Measurements from ENCODE around the gene SRCIN1. TPM values are rescaled to one million over a fixed set of nuclear protein-coding genes. Genes with fewer than 3 reads are reported as not detected.
"Not testable (repeated sequence)": the region's sequence is repeated elsewhere in the genome, so short reads cannot be mapped to it uniquely, and the experiment has no call there.

Gene SRCIN1, protein sequence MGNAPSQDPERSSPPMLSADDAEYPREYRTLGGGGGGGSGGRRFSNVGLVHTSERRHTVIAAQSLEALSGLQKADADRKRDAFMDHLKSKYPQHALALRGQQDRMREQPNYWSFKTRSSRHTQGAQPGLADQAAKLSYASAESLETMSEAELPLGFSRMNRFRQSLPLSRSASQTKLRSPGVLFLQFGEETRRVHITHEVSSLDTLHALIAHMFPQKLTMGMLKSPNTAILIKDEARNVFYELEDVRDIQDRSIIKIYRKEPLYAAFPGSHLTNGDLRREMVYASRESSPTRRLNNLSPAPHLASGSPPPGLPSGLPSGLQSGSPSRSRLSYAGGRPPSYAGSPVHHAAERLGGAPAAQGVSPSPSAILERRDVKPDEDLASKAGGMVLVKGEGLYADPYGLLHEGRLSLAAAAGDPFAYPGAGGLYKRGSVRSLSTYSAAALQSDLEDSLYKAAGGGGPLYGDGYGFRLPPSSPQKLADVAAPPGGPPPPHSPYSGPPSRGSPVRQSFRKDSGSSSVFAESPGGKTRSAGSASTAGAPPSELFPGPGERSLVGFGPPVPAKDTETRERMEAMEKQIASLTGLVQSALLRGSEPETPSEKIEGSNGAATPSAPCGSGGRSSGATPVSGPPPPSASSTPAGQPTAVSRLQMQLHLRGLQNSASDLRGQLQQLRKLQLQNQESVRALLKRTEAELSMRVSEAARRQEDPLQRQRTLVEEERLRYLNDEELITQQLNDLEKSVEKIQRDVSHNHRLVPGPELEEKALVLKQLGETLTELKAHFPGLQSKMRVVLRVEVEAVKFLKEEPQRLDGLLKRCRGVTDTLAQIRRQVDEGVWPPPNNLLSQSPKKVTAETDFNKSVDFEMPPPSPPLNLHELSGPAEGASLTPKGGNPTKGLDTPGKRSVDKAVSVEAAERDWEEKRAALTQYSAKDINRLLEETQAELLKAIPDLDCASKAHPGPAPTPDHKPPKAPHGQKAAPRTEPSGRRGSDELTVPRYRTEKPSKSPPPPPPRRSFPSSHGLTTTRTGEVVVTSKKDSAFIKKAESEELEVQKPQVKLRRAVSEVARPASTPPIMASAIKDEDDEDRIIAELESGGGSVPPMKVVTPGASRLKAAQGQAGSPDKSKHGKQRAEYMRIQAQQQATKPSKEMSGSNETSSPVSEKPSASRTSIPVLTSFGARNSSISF
- 0.08 TPM in 1 of 2 replicates, not detected in the other for total RNA-seq (2014; rRNA removed; shearing (Covaris generic))
- polyA plus RNA-seq (2015; cell fraction: cytosol; rRNA removed), result 0.06 and 0.21 TPM in 2 replicates
- 0.38 and 1.5 TPM in 2 replicates for polyA plus RNA-seq (2015; cell fraction: nucleus; rRNA removed)

DNA sequence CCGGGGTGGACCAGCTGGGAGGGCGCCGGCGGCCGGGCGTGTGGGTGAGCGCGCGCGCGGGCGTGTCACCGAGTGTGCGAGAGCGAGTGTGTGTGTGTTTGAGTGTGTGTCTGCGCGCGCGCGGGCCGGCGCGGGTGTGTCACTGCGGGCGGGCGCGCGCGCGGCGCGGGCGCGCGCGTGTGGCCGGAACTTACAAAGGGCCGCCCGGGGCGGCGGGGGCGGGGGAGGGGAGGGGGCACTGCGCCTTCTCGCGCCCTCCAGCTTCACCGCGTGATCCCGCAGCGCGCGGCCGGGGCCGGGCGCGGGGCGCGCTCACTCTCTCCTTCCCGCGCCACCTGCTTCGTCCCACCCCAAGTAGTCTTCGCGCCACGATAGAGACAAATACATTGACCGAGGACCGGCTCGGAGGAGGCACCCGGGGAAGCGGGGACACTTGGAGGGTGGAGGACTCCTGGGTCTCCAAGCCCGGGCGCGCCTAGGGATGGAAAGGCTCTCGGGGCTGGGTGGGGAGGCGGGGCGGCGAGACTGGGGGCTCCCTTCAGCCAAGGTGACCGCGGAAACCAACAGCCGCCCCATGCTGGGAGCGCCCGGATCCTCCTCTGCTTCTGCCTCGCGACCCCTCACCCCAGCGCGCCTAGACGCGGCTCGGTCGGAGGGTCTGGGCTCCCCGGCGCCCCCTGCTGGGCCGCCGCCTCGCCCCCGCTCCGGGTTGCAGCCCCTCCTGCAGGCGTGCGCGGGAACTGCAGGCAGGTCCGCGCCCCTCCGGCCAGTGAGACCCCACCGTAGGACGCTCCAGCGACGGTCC lies at the start of gene SRCIN1:
TSS of gene SRCIN1 (minus strand) at position 112 of the 805 bp plus-strand sequence. CDS start 247 bp downstream, outside the sequence.
- peak; percentile 41 for DNase-seq (ENCODE audit: low read depth)

DNA sequence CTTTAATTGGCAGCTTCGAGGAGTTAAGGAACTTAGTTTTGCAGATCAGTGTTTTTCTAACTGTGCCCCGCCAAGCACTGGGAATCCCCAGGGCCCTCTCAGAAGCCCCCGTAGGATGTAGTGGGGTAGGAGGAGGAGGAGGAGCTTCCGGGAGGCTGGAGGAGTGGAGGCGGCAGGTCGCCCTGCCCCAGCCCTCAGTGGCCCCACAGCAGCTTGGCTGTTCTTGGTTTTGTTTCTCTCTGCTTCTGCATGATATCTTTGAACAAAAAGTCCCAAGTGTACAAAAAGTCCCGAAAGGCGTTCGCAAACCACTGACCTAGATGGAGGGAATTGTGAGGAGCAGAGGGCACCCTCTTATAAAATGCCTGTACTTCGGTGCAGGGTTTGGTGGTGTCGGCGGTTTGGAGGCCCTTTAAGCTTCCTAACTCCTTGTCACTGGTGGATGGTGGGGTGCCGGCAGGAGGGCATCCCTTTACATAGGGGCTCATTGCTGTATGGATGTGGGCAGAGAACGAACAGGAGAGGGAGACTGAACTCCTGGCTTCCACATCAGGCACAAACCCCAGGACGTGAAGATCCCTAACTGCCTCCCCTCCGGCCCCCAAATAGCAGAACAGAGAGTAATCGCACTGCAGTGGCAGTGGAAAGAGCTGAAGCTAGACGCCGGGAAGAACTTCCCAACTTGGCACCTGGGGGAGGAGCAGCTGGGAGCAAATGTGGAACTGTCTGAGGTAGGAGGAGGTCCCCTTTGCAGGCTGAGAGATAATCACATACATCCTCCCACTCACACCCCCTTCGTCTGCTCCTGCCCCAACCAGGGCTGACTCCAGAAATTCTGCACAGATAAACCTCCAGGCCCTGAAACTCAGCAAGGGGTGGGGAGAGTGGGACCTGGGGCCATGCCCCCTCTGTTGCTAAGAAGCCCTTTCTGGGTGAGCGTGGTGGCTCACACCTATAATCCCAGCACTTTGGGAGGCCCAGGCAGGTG lies 49.0 kb upstream of the SRCIN1 start:
- DNase-seq (ENCODE audit: low read depth), result no peak

DNA sequence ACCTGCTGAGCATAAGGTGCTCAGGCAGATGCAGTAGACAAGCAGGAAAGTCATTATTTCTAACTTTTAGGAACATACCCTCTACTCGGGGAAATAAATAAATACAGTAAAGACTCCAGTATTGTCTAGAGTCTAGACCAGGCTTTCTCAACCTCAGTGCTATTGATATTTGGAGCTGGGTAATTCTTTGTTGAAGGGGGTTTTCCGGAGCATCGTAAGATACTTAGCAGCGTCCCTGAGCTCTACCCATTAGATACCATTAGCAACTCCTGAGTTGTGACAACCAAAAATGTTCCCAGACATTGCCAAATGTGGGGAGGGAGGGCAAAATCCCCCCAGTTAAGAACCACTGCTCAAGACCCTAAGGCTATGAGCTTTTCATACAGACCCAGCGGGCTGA lies 47.9 kb upstream of the SRCIN1 start:
- no peak for DNase-seq (ENCODE audit: low read depth)

DNA sequence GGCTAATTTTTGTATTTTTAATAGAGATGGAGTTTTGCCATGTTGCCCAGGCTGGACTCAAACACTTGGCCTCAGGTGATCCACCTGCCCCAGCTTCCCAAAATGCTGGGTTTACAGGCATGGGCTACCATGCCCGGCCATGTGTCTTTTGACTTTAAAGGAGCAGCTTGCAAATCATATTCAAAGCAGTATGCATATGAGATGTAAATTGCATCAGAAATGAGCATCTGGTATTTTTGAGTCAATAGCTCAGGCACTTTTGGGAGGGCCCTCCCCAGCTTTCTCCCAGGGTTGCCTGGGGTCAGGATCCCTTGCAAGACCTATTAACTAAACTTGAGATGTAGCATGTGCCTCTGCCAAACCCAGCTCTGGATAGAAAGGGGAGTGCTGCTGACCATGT lies 47.5 kb upstream of the SRCIN1 start:
- no peak for DNase-seq (ENCODE audit: low read depth)

DNA sequence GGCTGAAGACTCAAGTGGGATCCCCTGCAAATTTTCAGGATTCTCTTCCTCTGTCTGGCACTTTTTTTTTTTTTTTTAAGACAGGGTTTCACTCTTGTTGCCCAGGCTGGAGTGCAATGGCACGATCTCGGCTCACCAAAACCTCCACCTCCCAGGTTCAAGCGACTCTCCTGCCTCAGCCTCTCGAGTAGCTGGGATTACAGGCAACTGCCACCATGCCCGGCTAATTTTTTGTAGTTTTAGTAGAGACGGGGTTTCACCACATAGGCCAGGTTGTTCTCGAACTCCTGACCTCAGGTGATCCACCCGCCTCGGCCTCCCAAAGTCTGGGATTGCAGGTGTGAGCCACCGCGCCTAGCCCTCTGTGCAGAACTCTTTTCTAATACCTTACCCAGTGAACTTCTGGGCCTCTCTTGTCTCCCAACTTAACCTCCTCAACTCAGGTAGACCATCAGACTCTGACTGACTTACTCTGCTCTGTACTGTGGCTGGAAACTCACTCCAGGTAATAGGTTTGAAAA lies 45.0 kb upstream of the SRCIN1 start:
- not testable (repeated sequence) for DNase-seq (ENCODE audit: low read depth)

DNA sequence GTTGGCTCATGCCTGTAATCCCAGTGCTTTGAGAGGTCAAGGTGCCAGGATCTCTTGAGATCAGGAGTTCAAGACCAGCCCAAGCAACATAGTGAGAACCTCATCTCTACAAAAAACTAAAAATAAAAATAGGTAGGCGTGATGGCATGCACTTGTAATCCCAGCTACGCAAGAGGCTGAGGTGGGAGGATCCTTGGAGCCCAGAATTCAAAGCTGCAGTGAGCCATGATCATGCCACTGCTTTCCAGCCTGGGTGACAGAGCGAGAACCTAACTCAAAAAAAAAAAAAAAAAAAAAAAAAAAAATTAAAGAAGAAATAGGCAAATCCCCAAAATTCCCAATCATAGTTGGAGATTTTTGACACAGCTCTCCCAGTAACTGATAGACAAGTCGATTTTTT lies 32.2 kb upstream of the SRCIN1 start:
- DNase-seq (ENCODE audit: low read depth), result no peak

DNA sequence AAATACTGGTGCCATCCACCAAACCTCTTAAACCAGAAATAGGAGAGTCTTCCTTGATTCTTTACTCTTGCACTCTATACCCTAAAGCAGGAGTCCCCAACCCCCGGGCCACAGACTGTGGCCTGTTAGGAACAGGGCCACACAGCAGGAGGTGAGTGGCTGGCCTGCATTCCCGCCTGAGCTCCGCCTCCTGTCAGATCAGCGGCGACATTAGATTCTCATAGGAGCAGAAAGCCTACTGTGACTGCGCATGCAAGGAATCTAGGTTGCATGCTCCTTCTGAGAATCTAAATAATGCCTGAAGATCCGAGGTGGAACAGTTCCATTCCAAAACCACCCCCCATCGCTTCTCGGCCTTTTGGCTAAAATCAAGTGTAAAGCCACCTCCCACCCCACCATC lies 30.3 kb upstream of the SRCIN1 start:
- no peak for DNase-seq (ENCODE audit: low read depth)

DNA sequence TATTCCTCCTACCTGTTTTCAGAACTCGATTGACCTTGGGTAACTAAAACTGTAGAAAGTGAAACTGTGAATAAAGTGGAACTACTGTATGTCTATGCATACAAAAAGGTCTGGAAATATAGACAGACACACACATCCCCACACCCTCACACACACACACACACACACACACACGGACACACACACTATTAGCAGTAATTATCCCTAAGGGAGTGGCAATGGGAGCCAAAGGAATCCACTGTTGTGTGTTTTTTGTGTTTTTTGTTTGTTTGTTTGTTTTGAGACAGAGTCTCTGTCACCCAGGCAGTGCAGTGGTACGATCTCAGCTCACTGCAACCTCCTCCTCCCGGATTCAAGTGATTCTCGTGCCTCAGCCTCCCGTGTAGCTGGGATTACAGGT lies 26.6 kb upstream of the SRCIN1 start:
- no peak for DNase-seq (ENCODE audit: low read depth)

DNA sequence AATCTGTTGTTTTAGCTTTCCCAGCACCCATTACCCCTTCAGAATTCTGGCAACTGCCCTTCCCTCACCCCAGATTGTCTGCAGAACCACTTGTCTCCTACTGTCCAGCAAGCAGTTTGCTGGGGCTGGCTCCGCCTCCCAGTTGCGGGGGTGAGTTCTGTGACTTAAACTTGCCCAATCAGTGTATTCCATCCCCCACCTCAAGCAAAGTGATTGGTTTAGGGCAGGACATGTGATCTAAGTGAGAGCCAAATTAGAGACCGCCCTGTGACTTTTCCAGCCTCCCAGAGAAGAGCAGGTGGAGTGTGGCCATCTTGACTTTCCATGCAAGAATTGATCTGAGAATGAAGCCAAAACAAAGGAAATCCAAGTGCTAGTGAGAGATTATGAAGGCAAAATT lies 22.7 kb upstream of the SRCIN1 start:
- peak; percentile 43 for DNase-seq (ENCODE audit: low read depth)

DNA sequence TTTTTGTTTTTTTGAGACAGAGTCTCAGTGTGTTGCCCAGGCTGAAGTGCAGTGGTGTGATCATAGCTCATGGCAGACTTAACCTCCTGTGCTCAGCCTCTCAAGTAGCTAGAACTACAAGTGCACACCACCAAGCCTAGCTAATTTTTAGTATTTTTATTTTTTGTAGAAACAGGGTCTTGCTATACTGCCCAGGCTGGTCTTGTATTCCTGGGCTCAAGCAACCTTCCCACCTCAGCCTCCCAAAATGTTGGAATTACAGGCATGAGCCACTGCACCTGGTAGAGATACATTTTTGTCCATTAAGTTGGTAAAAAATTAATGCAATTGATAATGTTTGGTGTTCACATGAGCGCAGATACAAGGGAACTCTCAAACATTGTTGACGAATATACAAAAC lies 22.2 kb upstream of the SRCIN1 start:
- DNase-seq (ENCODE audit: low read depth), result no peak

DNA sequence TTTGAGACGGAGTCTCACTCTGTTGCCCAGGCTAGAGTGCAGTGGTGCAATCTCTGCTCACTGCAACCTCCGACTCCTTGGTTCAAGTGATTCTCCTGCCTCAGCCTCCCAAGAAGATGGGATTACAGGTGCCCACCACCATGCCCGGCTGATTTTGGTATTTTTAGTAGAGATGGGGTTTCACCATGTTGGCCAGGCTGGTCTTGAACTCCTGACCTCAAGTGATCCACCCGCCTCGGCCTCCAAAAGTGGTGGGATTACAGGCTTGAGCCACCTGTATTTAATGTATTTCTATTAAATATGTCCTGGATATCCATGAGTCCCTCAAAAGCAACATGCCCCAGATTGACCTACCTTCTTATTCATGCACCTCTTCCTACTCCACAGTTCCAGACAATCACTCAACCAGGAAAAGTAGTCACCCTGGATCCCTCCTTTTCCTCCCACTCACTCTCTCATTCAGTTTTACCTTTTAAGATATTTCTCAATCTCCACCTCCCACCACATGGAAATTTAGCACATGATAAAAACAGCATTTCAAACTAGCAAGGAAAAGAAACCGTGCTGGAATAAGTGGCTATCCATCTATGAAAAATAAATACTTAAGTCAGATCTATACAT lies 21.0 kb upstream of the SRCIN1 start:
- not testable (repeated sequence) for DNase-seq (ENCODE audit: low read depth)

DNA sequence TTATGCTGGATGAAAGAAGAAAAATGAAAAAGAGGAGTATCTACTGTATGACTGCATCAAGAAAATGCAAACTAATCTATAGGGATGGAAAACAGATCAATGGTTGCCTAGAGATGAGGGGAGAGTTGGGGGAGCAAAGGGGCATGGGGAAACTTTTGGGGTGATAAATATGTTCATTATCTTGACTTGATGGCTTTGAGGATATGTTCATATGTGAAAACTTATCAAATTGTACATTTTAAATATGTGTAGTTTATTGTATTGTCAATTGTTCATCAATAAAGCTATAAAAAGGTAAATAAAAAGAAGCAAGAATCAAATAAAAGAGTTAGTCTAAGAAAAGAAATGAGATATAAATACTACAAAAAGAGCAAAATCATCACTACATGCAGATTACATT lies 19.7 kb upstream of the SRCIN1 start:
- no peak for DNase-seq (ENCODE audit: low read depth)

DNA sequence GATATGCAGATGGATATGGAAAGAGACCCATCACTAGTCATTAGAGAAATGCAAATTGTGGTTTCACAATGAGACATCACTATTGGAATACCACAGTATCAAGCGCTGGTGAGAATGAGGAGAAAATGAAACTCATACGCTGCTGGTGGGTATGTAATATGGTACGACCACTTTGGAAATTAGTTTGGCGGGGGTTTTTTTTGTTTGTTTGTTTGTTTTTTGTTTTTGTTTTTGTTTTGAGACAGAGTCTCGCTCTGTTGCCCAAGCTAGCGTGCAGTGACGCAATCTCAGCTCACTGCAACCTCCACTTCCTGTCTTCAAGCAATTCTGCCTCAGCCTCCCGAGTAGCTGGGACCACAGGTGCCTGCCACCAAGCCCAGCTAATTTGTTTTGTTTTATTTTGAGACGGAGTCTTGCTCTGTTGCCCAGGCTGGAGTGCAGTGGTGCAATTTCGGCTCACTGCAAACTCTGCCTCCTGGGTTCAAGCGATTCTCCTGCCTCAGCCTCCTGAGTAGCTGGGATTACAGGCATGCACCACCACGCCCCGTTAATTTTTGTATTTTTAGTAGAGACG lies 19.1 kb upstream of the SRCIN1 start:
- not testable (repeated sequence) for DNase-seq (ENCODE audit: low read depth)

DNA sequence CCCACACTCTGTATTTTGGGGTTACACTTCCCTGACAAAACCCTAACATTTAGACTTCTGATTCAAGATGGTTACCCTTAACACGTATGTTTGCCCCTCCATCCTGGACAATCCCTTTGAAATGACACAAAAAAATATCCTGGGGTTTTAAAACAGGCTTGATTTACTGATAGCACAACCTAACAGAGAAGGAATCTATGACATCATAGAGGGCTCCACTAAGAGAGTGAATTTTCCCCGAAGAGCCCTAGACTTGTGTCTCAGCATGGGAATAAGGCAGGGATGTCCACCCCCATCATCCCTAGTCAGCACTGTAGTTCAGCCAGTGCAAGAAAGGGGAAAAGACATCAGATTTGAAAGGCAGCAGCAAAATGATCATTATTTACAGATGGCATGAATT lies 15.8 kb upstream of the SRCIN1 start:
- no peak for DNase-seq (ENCODE audit: low read depth)

DNA sequence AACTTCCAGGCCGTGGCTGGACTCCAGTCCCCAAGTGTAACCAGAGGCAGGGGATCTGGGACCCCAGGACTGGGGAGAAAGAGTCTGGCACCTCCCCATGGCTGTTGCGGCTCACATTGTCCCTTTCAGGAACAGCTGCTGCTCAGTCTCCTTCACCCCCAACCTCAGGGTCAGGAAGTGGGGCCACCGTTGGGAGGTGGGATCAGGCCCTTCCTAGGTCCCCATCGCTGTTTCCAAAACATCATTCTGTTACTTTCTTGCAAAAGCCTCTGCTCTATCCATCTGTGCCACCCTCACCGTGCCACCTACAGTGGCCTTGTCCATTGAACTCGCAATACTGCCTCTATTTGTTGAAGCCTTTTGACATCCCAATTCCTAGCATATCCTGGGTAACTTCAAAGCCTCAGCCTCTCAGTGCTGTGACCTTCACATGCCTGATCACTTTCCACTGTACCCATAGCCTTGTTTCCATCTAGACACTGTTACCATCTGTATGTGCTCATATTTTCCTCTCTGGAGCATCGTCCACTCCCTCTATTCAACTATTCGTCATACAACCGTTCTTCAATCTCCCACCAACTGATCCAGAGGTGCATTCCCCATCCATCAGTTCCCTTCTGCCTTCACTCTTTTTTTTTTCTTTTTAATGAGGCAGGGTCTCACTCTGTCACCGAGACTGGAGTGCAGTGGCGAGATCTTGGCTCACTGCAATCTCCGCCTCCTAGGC lies 15.0 kb upstream of the SRCIN1 start:
- DNase-seq (ENCODE audit: low read depth), result no peak

DNA sequence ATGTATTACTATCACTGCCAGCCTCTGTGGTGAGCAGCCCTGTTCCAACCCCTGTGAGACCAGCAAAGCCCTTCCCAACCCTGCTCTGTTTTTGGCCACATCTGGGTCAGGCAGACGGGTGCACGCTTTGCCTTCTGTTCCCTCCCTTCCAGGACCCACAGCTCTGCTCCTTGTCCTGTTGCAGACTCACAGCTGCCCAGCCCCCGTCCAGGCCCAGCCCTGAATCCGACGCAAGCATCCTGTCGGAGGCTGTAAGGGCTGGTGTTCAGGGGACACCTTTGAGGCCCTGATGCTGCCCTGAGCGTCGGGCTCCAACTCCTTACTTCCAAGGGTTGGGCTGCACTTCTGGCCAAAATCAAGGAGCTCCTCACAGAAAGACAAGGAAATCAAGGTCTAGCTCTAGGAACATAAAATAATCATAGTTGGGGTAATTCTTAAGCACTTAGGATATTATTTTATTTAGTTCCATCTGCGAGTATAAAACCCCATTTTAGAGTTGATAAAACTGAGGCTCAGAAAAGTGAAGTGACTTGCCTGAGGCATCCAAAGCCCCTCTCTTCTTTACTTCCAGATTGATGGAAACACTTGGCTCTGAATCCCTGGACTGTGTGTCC lies 14.3 kb upstream of the SRCIN1 start:
- no peak for DNase-seq (ENCODE audit: low read depth)

DNA sequence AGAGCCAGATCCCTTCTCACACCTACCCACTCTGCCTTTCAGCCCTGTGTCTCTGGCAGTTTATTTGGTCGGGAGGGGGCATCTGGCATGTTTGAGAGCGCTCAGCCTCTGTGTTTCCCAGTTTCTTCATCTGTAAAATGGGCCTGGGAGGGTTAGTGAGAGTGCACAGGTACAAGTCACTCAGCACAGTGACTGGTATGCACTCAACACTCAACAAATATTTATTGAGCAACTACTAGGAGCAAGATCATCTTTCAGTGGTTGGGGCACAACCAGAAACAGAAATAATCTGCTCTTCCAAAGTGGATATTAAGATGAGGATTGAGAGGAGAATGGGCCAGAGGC lies 13.7 kb upstream of the SRCIN1 start:
- no peak for DNase-seq (ENCODE audit: low read depth)

Data from HT1080 (cell line).